ENCODE data around the gene AMPH. TPM values are rescaled to one million over a fixed set of nuclear protein-coding genes. Genes with fewer than 3 reads are reported as not detected.

AMPH gene
- total RNA-seq, 4 donors from 2014 or later: 5.0 to 11.8 (median 7.8) TPM

- peak; percentile 77 for DNase-seq (ENCODE audit: extremely low spot score)
- WGBS: 62% methylated on average over 8 of the region's 8 CpGs
- Histone ChIP-seq H3K27me3 (no peaks in the 10 kb centered on the region), H3K27ac (replicated peaks in 1 of 4) (no peak overlapping the region), H3K4me1 (peaks cover 0 to 6% (median 0%) of the 10 kb centered on the region in 4 donors), H3K9me3 (peaks cover 0 to 8% (median 0%) of the 10 kb centered on the region in 4 donors), H3K36me3 (no peaks in the 10 kb centered on the region), H3K4me3 (no peak overlapping the region)
- TF ChIP-seq, protein P1, sequence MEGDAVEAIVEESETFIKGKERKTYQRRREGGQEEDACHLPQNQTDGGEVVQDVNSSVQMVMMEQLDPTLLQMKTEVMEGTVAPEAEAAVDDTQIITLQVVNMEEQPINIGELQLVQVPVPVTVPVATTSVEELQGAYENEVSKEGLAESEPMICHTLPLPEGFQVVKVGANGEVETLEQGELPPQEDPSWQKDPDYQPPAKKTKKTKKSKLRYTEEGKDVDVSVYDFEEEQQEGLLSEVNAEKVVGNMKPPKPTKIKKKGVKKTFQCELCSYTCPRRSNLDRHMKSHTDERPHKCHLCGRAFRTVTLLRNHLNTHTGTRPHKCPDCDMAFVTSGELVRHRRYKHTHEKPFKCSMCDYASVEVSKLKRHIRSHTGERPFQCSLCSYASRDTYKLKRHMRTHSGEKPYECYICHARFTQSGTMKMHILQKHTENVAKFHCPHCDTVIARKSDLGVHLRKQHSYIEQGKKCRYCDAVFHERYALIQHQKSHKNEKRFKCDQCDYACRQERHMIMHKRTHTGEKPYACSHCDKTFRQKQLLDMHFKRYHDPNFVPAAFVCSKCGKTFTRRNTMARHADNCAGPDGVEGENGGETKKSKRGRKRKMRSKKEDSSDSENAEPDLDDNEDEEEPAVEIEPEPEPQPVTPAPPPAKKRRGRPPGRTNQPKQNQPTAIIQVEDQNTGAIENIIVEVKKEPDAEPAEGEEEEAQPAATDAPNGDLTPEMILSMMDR (IDR thresholded peaks at IDR 0.05): no peak
- TF ChIP-seq EP300 (IDR thresholded peaks at IDR 0.05): no peak
- no peak for TF ChIP-seq POLR2AphosphoS5 (IDR thresholded peaks at IDR 0.05)
- no peak for TF ChIP-seq POLR2A (IDR thresholded peaks at IDR 0.05; ENCODE audit: low read depth)
- intact Hi-C loops (cut with DNase I): no loop called here
Observed at GRCh38 chr7:38675494-38676106, 44.4 kb upstream of the AMPH start.

GRCh38 chr7:38674513-38674912 is 43.3 kb upstream of the AMPH start:
- 73% methylated on average over 1 of the region's 1 CpG for WGBS
- TF ChIP-seq, protein P1 (IDR thresholded peaks at IDR 0.05): no peak
- TF ChIP-seq EP300 (IDR thresholded peaks at IDR 0.05) (no peak), POLR2AphosphoS5 (IDR thresholded peaks at IDR 0.05) (no peak), POLR2A (IDR thresholded peaks at IDR 0.05; ENCODE audit: low read depth) (no peak)
- peaks cover 0 to 8% (median 0%) of the 10 kb centered on the region in 4 donors for H3K9me3 ChIP-seq
- H3K36me3 ChIP-seq: no peaks in the 10 kb centered on the region
- no peak overlapping the region for H3K4me3 ChIP-seq
- peak overlapping the region in 3 of 4 donors; percentile 11 to 65 (median 36) for H3K27ac ChIP-seq (replicated peaks in 1 of 4)
- H3K27me3 ChIP-seq: no peaks in the 10 kb centered on the region
- intact Hi-C loops (cut with DNase I): no loop called here
- no peak for DNase-seq (ENCODE audit: extremely low spot score)
- H3K4me1 ChIP-seq: peaks cover 0 to 6% (median 0%) of the 10 kb centered on the region in 4 donors

GRCh38 chr7:38673795-38674194 is 42.6 kb upstream of the AMPH start:
- no peak for TF ChIP-seq POLR2A (IDR thresholded peaks at IDR 0.05; ENCODE audit: low read depth)
- TF ChIP-seq POLR2AphosphoS5 (IDR thresholded peaks at IDR 0.05): peak in 1 of 2 donors; percentile 50
- TF ChIP-seq EP300 (IDR thresholded peaks at IDR 0.05): no peak
- TF ChIP-seq, protein P1 (IDR thresholded peaks at IDR 0.05): no peak

DNA sequence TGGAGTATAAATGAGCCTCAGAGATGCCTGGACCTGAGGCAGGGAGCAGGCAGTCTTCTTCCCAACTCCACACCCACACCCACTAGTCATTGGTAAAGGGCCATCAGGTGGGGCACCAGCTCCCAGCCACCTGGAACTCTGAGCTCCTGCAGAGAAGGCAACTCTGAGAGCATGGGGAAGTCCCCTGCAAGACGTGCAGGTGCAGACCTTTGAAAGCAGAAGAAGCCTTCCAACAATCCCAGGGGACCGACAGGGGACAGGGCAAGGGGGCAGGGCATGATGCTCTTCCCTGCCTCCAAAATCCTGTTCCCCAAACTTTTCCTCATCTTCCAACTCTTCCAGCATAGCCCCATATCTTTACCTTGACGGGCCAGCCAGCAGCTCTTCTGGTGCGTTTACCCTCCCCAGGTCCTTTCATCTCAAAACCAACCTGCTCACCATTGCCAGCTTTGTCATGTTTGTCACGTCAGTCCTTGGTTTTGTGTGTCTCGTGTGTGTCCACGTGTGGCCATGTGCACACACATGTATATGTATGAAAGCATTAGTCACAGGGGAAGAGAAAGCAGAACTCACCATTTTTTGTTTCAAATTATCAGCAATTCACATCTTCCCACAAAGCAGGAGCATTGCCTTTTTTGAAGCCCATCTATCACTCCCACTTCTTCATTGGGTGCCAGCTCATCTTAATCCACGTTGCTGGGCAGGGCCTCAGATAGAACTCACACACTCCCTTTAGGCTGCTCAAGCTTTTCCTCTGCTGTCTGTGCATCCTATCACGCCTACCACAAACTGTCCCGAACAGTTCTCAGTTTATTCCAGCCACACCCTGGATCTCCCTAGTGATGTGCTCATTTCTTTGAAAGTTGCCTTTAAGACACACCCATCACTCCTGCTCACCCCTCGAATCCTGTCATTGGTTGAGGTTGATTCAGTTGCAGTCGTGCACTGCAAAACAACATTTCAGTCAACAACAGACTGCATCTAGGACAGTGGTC is 41.0 kb upstream of the AMPH start:
- WGBS: 61% methylated on average over 12 of the region's 12 CpGs
- H3K4me1 ChIP-seq: peaks cover 0 to 6% (median 0%) of the 10 kb centered on the region in 4 donors
- H3K36me3 ChIP-seq: no peaks in the 10 kb centered on the region
- H3K9me3 ChIP-seq: no peaks in the 10 kb centered on the region
- intact Hi-C loops (cut with DNase I): no loop called here
- DNase-seq (ENCODE audit: extremely low spot score): no peak
- no peak overlapping the region for H3K4me3 ChIP-seq
- no peak for TF ChIP-seq POLR2AphosphoS5 (IDR thresholded peaks at IDR 0.05)
- TF ChIP-seq EP300 (IDR thresholded peaks at IDR 0.05): no peak
- no peaks in the 10 kb centered on the region for H3K27me3 ChIP-seq
- no peak overlapping the region for H3K27ac ChIP-seq (replicated peaks in 1 of 4)

More at GRCh38 chr7:38673795-38674194, 42.6 kb upstream of the AMPH start:
- Histone ChIP-seq H3K27ac (replicated peaks in 1 of 4) (peak overlapping the region in 3 of 4 donors; percentile 11 to 65 (median 36)), H3K9me3 (peaks cover 0 to 6% (median 0%) of the 10 kb centered on the region in 4 donors), H3K4me3 (no peak overlapping the region), H3K36me3 (no peaks in the 10 kb centered on the region), H3K4me1 (peaks cover 0 to 6% (median 0%) of the 10 kb centered on the region in 4 donors), H3K27me3 (no peaks in the 10 kb centered on the region)
- WGBS: 76% methylated on average over 3 of the region's 3 CpGs
- intact Hi-C loops (cut with DNase I): no loop called here
- DNase-seq (ENCODE audit: extremely low spot score): no peak

All from esophagus muscularis mucosa (tissue), 4 donors.